OCI-LY7 (cell line): Measurements from ENCODE around the gene CNTNAP5. TPM values are rescaled to one million over a fixed set of nuclear protein-coding genes. Genes with fewer than 3 reads are reported as not detected.

ENCODE experiments used
- Bru-seq: library from RNA; stranded (reverse); fragments of 400-500 nt; gene quantifications from one replicate; lab custom pipeline; 2021; lab: Mats Ljungman, UMichigan
- BruChase-seq, 2 experiments: library from RNA; stranded (reverse); fragments of 400-500 nt; gene quantifications; one replicate each; lab custom pipeline; 2021; lab: Mats Ljungman, UMichigan
- BruUV-seq: library from RNA; stranded (reverse); fragments of 400-500 nt; replicated peaks from 2 replicates; lab custom pipeline; 2021; lab: Mats Ljungman, UMichigan
- CTCF ChIA-PET: fragments of 300-600 bp; sonication (Branson Sonifier 250); formaldehyde crosslinking; loops from one replicate; lab custom pipeline; 2022; ENCODE audit warnings: antibody characterized with exemption; ENCODE audit not compliant: unreplicated experiment; lab: Charles Lee
- POLR2A ChIA-PET: fragments of 300-600 bp; sonication (Branson Sonifier 250); formaldehyde crosslinking; loops from one replicate; lab custom pipeline; 2022; ENCODE audit warnings: antibody characterized with exemption; lab: Charles Lee
- DNase-seq: peaks from one replicate; pipeline ENCODE4 v3.0.0-alpha.2; 2015; ENCODE audit warnings: low spot score
- H2AFZ ChIP-seq: fragments of 200-600 bp; sonication (generic), shearing (Covaris generic); 2 replicates; pipeline ENCODE4 v1.6.1; 2014; ENCODE audit warnings: mild to moderate bottlenecking, antibody characterized with exemption, low read length, moderate library complexity
- H3K27ac ChIP-seq: fragments of 200-600 bp; sonication (generic); 2 replicates; pipeline ENCODE4 v1.5.1; 2014; ENCODE audit warnings: mixed run types, low read depth, mild to moderate bottlenecking, moderate library complexity, low read length, inconsistent platforms; ENCODE audit not compliant: poor library complexity, severe bottlenecking
- H3K36me3 ChIP-seq: fragments of 200-600 bp; sonication (generic); 2 replicates; pipeline ENCODE4 v1.6.1; 2014; ENCODE audit warnings: mild to moderate bottlenecking, antibody characterized with exemption, low read length, moderate library complexity, mixed read lengths; ENCODE audit not compliant: insufficient read depth
- H3K4me1 ChIP-seq: fragments of 200-600 bp; sonication (generic); 2 replicates; pipeline ENCODE4 v1.5.1; 2014; ENCODE audit warnings: mild to moderate bottlenecking, low read length; ENCODE audit not compliant: insufficient read depth, poor library complexity, severe bottlenecking
- H3K4me2 ChIP-seq: fragments of 200-600 bp; sonication (generic); 2 replicates; pipeline ENCODE4 v1.6.1; 2014; ENCODE audit warnings: mild to moderate bottlenecking, low read length
- H3K4me3 ChIP-seq: fragments of 200-600 bp; sonication (generic); 2 replicates; pipeline ENCODE4 v1.5.1; 2014; ENCODE audit warnings: mild to moderate bottlenecking, low read depth, low read length; ENCODE audit not compliant: poor library complexity, severe bottlenecking
- H3K79me2 ChIP-seq: fragments of 200-600 bp; sonication (generic); 2 replicates; pipeline ENCODE4 v1.6.1; 2016; ENCODE audit warnings: low read depth, mild to moderate bottlenecking, low read length, moderate library complexity, mixed read lengths; ENCODE audit not compliant: insufficient read depth
- H3K9me2 ChIP-seq: fragments of 200-600 bp; sonication (generic); 2 replicates; pipeline ENCODE4 v1.6.1; 2016; ENCODE audit warnings: mild to moderate bottlenecking, low read length, mixed read lengths; ENCODE audit not compliant: insufficient read depth
- H3K9me3 ChIP-seq: fragments of 200-600 bp; sonication (generic); 2 replicates; pipeline ENCODE4 v1.6.1; 2014; ENCODE audit warnings: mild to moderate bottlenecking, mixed run types, low read length, mixed read lengths
- H4K20me1 ChIP-seq: fragments of 200-600 bp; sonication (generic); 2 replicates; pipeline ENCODE4 v1.6.1; 2014; ENCODE audit warnings: mild to moderate bottlenecking, antibody characterized with exemption, low read length, moderate library complexity, mixed read lengths; ENCODE audit not compliant: insufficient read depth
- EZH2phosphoT487 ChIP-seq: fragments of 200-600 bp; sonication (generic); IDR thresholded peaks from 2 replicates; pipeline ENCODE4 v1.6.1; 2018; ENCODE audit warnings: low read depth, borderline replicate concordance, mild to moderate bottlenecking, mixed run types, antibody characterized with exemption, low read length, moderate library complexity, mixed read lengths
- intact Hi-C: fragments of 100-400 bp; cut with micrococcal nuclease; formaldehyde crosslinking; loops from one replicate; pipeline ENCODE4 v1.10.0; 2022; ENCODE audit not compliant: unreplicated experiment
- long read RNA-seq: library from polyadenylated mRNA; stranded (forward); transcript quantifications from one replicate; pipeline ENCODE4 v2.0.0, GENCODE V29; 2022
- total RNA-seq, 2 experiments: library from RNA; depleted of rRNA in 1 of 2; stranded (reverse); fragments of >200 nt in 1 of 2; shearing (Covaris generic) in 1 of 2; gene quantifications; 2 replicates each; pipeline ENCODE4 v1.2.3, GENCODE V29; 2014 to 2022
- TF ChIP-seq, protein P1 (sequence below): fragments of 200-600 bp; sonication (generic); conservative IDR thresholded peaks from 2 replicates; pipeline ENCODE4 v1.5.1; 2014; ENCODE audit warnings: mild to moderate bottlenecking, antibody characterized with exemption, low read length, moderate library complexity, mixed read lengths

Gene CNTNAP5
- total RNA-seq (2014; rRNA removed; shearing (Covaris generic)) (0.03 TPM in 1 of 2 replicates, not detected in the other), total RNA-seq (2022) (not detected in 2 replicates), Bru-seq, nascent RNA (percentile 1 among the genes with signal in this experiment), BruChase-seq, experiment 1, labeled RNA remaining after a 6-hour chase (percentile 1 among the genes with signal in this experiment), BruChase-seq, experiment 2, labeled RNA remaining after a 2-hour chase (percentile 0 among the genes with signal in this experiment)
- long read RNA-seq = 0 reads

DNA sequence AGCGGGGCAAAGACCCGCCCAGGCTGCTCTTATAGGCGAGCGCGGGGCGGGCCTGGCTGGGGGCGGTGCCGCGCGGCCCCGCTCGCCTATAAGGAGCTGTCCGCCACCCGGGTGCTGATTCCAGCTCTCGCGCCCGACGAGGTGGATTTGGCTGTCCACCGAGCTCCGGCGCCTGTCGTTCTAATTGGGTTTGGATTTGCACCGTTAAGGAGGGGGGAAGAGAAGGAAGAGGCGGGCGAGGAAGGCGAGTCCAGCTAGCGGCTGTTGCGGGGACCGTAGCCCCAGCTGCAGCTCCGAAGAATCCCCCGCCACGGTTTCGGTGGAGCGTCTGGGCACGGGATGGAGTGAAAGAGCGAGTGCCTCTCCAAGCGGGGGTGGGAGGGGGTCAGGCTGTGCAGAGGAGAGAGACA is at the start of gene CNTNAP5:
TSS of gene CNTNAP5 (plus strand) at position 117 of the 410 bp plus-strand sequence. CDS start 364 bp downstream, outside the sequence.
- H3K4me1 ChIP-seq = no peaks in the 10 kb centered on the region
- H4K20me1 ChIP-seq = no peaks in the 10 kb centered on the region
- CTCF ChIA-PET = no interaction called here
- H3K4me2 ChIP-seq = no peak within 1 kb of the TSS
- no peak within 1 kb of the TSS for H3K27ac ChIP-seq
- no peak within 1 kb of the TSS for H3K4me3 ChIP-seq
- H3K79me2 ChIP-seq = no peaks in the 10 kb centered on the region
- H3K9me2 ChIP-seq = no peaks in the 10 kb centered on the region
- BruUV-seq = no TSS peak
- H3K9me3 ChIP-seq = no peaks in the 10 kb centered on the region
- no peak for DNase-seq
- POLR2A ChIA-PET = interaction anchor here (0.5 kb wide), 1 partner anchor 204 kb away, joined by 3 read pairs; no protein-coding TSS in a partner anchor
- no peak for TF ChIP-seq EZH2phosphoT487
- TF ChIP-seq, protein P1, sequence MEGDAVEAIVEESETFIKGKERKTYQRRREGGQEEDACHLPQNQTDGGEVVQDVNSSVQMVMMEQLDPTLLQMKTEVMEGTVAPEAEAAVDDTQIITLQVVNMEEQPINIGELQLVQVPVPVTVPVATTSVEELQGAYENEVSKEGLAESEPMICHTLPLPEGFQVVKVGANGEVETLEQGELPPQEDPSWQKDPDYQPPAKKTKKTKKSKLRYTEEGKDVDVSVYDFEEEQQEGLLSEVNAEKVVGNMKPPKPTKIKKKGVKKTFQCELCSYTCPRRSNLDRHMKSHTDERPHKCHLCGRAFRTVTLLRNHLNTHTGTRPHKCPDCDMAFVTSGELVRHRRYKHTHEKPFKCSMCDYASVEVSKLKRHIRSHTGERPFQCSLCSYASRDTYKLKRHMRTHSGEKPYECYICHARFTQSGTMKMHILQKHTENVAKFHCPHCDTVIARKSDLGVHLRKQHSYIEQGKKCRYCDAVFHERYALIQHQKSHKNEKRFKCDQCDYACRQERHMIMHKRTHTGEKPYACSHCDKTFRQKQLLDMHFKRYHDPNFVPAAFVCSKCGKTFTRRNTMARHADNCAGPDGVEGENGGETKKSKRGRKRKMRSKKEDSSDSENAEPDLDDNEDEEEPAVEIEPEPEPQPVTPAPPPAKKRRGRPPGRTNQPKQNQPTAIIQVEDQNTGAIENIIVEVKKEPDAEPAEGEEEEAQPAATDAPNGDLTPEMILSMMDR = no peak
- H3K36me3 ChIP-seq = no peaks in the 10 kb centered on the region
- intact Hi-C loops = no loop called here
- no peak within 1 kb of the TSS for H2AFZ ChIP-seq

DNA sequence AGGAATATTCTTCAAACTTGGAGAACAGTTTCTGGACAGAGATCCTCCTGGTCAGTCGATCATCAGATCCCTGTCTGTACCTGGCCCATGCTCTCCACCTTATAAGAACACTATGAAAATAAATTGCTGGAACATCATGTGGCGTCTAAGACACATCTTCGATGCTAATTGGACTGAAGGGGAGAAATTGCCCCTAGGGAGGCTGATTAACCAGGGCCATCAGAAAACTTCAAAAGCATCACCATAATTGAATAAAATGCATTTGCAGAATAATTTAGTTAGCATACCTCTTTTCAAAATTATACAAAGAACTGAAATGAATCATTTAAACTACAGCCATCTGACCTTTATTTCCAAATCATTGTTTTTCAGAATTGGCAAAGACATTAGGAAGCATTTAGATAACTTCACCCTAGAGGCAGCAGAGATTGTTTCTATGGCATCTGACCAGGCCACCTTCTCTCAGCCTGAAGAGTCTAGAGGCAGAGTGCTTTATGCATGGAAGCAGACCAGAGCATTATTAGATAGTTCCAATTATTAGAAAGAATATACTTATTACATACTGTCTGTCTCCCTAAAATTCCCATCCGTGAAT is 48.9 kb upstream of the CNTNAP5 start:
- H3K27ac ChIP-seq = no peak overlapping the region
- CTCF ChIA-PET = no interaction called here
- H3K9me3 ChIP-seq = no peaks in the 10 kb centered on the region
- no peak overlapping the region for H3K4me3 ChIP-seq
- no peak overlapping the region for H2AFZ ChIP-seq
- no peak overlapping the region for H3K4me2 ChIP-seq
- DNase-seq = no peak
- POLR2A ChIA-PET = no interaction called here
- H4K20me1 ChIP-seq = no peaks in the 10 kb centered on the region
- no peak for TF ChIP-seq EZH2phosphoT487
- TF ChIP-seq, protein P1 = no peak
- H3K79me2 ChIP-seq = no peaks in the 10 kb centered on the region
- intact Hi-C loops = no loop called here
- no peaks in the 10 kb centered on the region for H3K36me3 ChIP-seq
- no TSS peak for BruUV-seq
- no peaks in the 10 kb centered on the region for H3K9me2 ChIP-seq
- H3K4me1 ChIP-seq = peaks cover 7% of the 10 kb centered on the region

DNA sequence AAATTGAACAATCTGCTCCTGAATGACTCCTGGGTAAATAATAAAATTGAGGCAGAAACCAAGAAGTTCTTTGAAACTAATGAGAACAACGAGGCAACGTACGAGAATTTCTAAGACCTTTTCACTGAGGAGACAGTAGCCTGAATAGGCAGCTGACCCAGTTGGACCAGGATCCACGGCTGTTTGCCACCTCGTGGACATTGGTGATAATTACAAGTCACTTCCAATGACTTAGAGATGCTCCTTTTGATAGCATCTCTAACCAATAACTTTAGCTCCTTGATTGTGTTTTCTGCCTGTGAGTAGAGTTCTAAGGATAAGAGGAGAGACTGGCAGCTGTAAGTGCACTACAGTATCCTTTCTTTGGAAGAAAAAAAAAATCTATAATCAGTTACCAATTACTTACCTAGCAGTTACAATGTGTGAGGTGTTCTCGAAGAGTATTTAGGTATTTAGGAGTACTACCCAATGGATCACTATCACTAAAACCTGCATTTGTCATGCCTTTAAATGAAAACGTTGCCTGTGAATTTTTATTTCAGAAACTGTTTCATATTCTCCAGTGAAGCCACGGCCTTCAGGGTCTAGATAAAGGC is 31.3 kb upstream of the CNTNAP5 start:
- Histone ChIP-seq H3K9me3 (no peaks in the 10 kb centered on the region), H4K20me1 (no peaks in the 10 kb centered on the region), H3K27ac (no peak overlapping the region), H3K4me1 (no peaks in the 10 kb centered on the region), H3K4me3 (no peak overlapping the region), H3K9me2 (no peaks in the 10 kb centered on the region), H3K79me2 (no peaks in the 10 kb centered on the region), H3K36me3 (no peaks in the 10 kb centered on the region), H3K4me2 (no peak overlapping the region), H2AFZ (no peak overlapping the region)
- peak; percentile 29 for DNase-seq
- intact Hi-C loops = no loop called here
- POLR2A ChIA-PET = no interaction called here
- BruUV-seq = no TSS peak
- CTCF ChIA-PET = no interaction called here
- TF ChIP-seq EZH2phosphoT487 = no peak
- TF ChIP-seq, protein P1 = peak; percentile 70
